ENCODE results near the gene EXD2.

DNA sequence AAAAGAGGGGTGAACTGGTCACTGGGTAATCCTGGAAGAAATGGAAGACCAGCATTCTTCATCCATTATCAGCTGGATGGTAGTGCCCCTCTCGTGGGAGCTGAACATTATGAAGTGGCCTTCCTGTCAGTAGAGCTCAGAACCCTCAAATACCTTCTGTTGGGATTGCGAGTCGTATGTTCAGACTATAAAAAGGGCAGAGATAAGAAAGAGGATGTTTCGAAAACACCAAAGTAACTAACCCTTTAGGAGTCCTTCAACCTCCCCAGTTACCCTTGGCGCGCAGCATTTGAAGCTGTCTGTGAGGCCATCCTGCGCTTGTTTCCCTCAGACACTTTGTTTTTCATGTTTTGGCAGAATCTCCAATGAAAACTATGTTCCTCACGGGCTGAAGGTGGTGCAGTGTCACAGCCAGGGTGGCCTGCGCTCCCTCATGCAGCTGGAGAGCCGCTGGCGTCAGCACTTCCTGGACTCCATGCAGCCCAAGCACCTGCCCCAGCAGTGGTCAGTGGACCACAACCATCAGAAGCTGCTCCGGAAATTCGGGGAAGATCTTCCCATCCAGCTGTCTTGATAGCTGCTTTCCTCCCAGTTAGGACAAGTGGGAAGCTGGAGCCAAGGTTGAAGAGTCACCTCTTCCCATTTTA, 49.4 kb downstream of the EXD2 start:
- no peak for TF ChIP-seq EZH2 (IDR thresholded peaks at IDR 0.05; ENCODE audit: borderline replicate concordance, low read length)
- TF ChIP-seq, protein P1, sequence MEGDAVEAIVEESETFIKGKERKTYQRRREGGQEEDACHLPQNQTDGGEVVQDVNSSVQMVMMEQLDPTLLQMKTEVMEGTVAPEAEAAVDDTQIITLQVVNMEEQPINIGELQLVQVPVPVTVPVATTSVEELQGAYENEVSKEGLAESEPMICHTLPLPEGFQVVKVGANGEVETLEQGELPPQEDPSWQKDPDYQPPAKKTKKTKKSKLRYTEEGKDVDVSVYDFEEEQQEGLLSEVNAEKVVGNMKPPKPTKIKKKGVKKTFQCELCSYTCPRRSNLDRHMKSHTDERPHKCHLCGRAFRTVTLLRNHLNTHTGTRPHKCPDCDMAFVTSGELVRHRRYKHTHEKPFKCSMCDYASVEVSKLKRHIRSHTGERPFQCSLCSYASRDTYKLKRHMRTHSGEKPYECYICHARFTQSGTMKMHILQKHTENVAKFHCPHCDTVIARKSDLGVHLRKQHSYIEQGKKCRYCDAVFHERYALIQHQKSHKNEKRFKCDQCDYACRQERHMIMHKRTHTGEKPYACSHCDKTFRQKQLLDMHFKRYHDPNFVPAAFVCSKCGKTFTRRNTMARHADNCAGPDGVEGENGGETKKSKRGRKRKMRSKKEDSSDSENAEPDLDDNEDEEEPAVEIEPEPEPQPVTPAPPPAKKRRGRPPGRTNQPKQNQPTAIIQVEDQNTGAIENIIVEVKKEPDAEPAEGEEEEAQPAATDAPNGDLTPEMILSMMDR (conservative IDR thresholded peaks at IDR 0.05 in 1 of 2, IDR thresholded peaks at IDR 0.05 in 1 of 2; ENCODE audit: extremely low read depth in 1 of 2, insufficient read depth in 1 of 2, low read depth in 1 of 2, low read length in 2 of 2): no peak
